Measurements from ENCODE around the gene COG5. TPM values are rescaled to one million over a fixed set of nuclear protein-coding genes. Genes with fewer than 3 reads are reported as not detected.

The COG5 gene
- polyA plus RNA-seq, 3 donors, result 12.7 to 29.0 (median 28.1) TPM

GRCh38 chr7:107600816-107601215 is 37.1 kb upstream of the COG5 start:
- no peak for DNase-seq
- Histone ChIP-seq H3K27me3 (ENCODE audit: control insufficient read depth in 2 of 2, insufficient read depth in 2 of 2, low read length in 2 of 2) (no peaks in the 10 kb centered on the region), H3K27ac (ENCODE audit: low read depth in 1 of 2, low read length in 2 of 2) (no peak overlapping the region), H4K20me1 (ENCODE audit: insufficient read depth, low read length) (no peaks in the 10 kb centered on the region), H3K79me2 (ENCODE audit: insufficient read depth, low read length) (no peaks in the 10 kb centered on the region), H3K4me2 (replicated peaks; ENCODE audit: extremely low read depth, low read length, poor library complexity, severe bottlenecking) (no peak overlapping the region), H2AFZ (ENCODE audit: insufficient read depth, low read depth, low read length, poor library complexity, severe bottlenecking) (no peak overlapping the region), H3K4me3 (replicated peaks in 1 of 3; ENCODE audit: low read depth in 2 of 3, low read length in 3 of 3) (no peak overlapping the region), H3K4me1 (ENCODE audit: control insufficient read depth in 1 of 2, insufficient read depth in 2 of 2, low read length in 2 of 2) (no peaks in the 10 kb centered on the region), H3K9me3 (replicated peaks in 1 of 2; ENCODE audit: control insufficient read depth in 1 of 2, insufficient read depth in 1 of 2, low read length in 2 of 2) (no peaks in the 10 kb centered on the region), H3K36me3 (replicated peaks in 1 of 2; ENCODE audit: control insufficient read depth in 1 of 2, insufficient read depth in 2 of 2, low read length in 2 of 2) (peaks cover 35 to 80% of the 10 kb centered on the region in 2 donors), H3K9ac (ENCODE audit: insufficient read depth, low read length, poor library complexity, severe bottlenecking) (no peak overlapping the region)
- peak overlapping the region in 1 of 7 donors; percentile 26 for H3K27ac Mint-ChIP-seq
- no peaks in the 10 kb centered on the region for H3K4me1 Mint-ChIP-seq
- H3K4me3 Mint-ChIP-seq, result no peak overlapping the region
- intact Hi-C loops (cut with micrococcal nuclease), result no loop called here
- H3K36me3 Mint-ChIP-seq, result peaks cover 43 to 49% of the 10 kb centered on the region in 2 donors
- H3K27me3 Mint-ChIP-seq (ENCODE audit: low read depth in 3 of 3), result no peaks in the 10 kb centered on the region
- TF ChIP-seq CTCF (IDR thresholded peaks at IDR 0.05), result no peak
- no peaks in the 10 kb centered on the region for H3K9me3 Mint-ChIP-seq
- no CpG with 5 or more reads among the region's 2 CpGs for WGBS (ENCODE audit: insufficient coverage)

- WGBS (ENCODE audit: insufficient coverage), result no CpG with 5 or more reads among the region's 1 CpG
- TF ChIP-seq CTCF (IDR thresholded peaks at IDR 0.05), result no peak
- H3K36me3 Mint-ChIP-seq, result peaks cover 52 to 60% of the 10 kb centered on the region in 2 donors
- no peaks in the 10 kb centered on the region for H3K9me3 Mint-ChIP-seq
- intact Hi-C loops (cut with micrococcal nuclease), result no loop called here
- no peaks in the 10 kb centered on the region for H3K9me3 ChIP-seq (replicated peaks in 1 of 2; ENCODE audit: control insufficient read depth in 1 of 2, insufficient read depth in 1 of 2, low read length in 2 of 2)
- no peak overlapping the region for H3K4me2 ChIP-seq (replicated peaks; ENCODE audit: extremely low read depth, low read length, poor library complexity, severe bottlenecking)
- no peak overlapping the region for H2AFZ ChIP-seq (ENCODE audit: insufficient read depth, low read depth, low read length, poor library complexity, severe bottlenecking)
- no peaks in the 10 kb centered on the region for H3K27me3 ChIP-seq (ENCODE audit: control insufficient read depth in 2 of 2, insufficient read depth in 2 of 2, low read length in 2 of 2)
- no peak overlapping the region for H3K27ac Mint-ChIP-seq
- H3K27me3 Mint-ChIP-seq (ENCODE audit: low read depth in 3 of 3), result no peaks in the 10 kb centered on the region
- H3K4me3 Mint-ChIP-seq, result no peak overlapping the region
- no peaks in the 10 kb centered on the region for H4K20me1 ChIP-seq (ENCODE audit: insufficient read depth, low read length)
- H3K4me1 Mint-ChIP-seq, result no peaks in the 10 kb centered on the region
- DNase-seq, result no peak
- H3K79me2 ChIP-seq (ENCODE audit: insufficient read depth, low read length), result no peaks in the 10 kb centered on the region
- no peak overlapping the region for H3K27ac ChIP-seq (ENCODE audit: low read depth in 1 of 2, low read length in 2 of 2)
- H3K4me3 ChIP-seq (replicated peaks in 1 of 3; ENCODE audit: low read depth in 2 of 3, low read length in 3 of 3), result no peak overlapping the region
- H3K4me1 ChIP-seq (ENCODE audit: control insufficient read depth in 1 of 2, insufficient read depth in 2 of 2, low read length in 2 of 2), result no peaks in the 10 kb centered on the region
- peaks cover 47 to 86% of the 10 kb centered on the region in 2 donors for H3K36me3 ChIP-seq (replicated peaks in 1 of 2; ENCODE audit: control insufficient read depth in 1 of 2, insufficient read depth in 2 of 2, low read length in 2 of 2)
- no peak overlapping the region for H3K9ac ChIP-seq (ENCODE audit: insufficient read depth, low read length, poor library complexity, severe bottlenecking)
Observed at GRCh38 chr7:107599262-107599661, 35.5 kb upstream of the COG5 start.
